ENCODE data around the gene HIVEP3. TPM values are rescaled to one million over a fixed set of nuclear protein-coding genes. Genes with fewer than 3 reads are reported as not detected.

Gene HIVEP3
- total RNA-seq, 1 donor from 2014 or later: 8.9 TPM

DNA sequence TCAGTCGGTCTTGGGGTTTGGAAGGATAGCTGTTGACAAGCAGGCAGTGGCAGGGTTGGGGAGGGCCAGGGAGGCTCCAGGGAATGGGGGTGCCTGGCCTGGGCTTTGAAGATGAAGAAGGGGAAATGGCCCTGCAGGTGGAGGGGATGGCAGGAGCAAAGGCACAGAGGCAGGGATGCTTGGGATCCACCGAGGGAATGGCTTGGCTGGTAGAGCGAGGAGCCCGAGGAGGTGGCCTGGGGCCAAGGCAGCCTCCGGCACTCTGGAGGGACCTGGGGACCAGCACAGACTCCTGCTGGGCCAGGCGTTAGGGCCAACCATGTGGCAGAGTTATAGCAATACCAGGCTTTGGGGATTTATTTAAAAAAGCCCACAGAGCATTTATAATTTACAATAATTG, 371.4 kb downstream of the HIVEP3 start:
- FAIRE-seq (no peak), DNase-seq (ENCODE audit: low read depth) (no peak)
- Mint-ChIP-seq H3K4me1 (ENCODE audit: low read depth, unreplicated experiment) (peaks cover 2% of the 10 kb centered on the region), H3K27me3 (ENCODE audit: low read depth, unreplicated experiment) (peaks cover 7% of the 10 kb centered on the region), H3K9me3 (ENCODE audit: unreplicated experiment) (peaks cover 17% of the 10 kb centered on the region), H3K4me3 (ENCODE audit: unreplicated experiment) (no peak overlapping the region), H3K36me3 (ENCODE audit: low read depth, unreplicated experiment) (peaks cover 4% of the 10 kb centered on the region), H3K27ac (ENCODE audit: unreplicated experiment) (no peak overlapping the region)
- Histone ChIP-seq H3K27ac (ENCODE audit: low read depth, low read length) (no peak overlapping the region), H3K4me1 (ENCODE audit: insufficient read depth, low read length) (no peaks in the 10 kb centered on the region), H3K27me3 (ENCODE audit: insufficient read depth, low read length) (no peaks in the 10 kb centered on the region), H3K36me3 (ENCODE audit: insufficient read depth, low read length) (no peaks in the 10 kb centered on the region), H4K20me1 (ENCODE audit: insufficient read depth, low read length) (peaks cover 28% of the 10 kb centered on the region), H3K9ac (ENCODE audit: low read length) (no peak overlapping the region), H2AFZ (ENCODE audit: low read depth, low read length) (no peak overlapping the region), H3K4me3 (ENCODE audit: insufficient read depth, low read depth, low read length) (no peak overlapping the region), H3K9me3 (ENCODE audit: insufficient read depth, low read depth, low read length) (no peaks in the 10 kb centered on the region), H3K4me2 (ENCODE audit: low read length) (no peak overlapping the region), H3K79me2 (ENCODE audit: insufficient read depth, low read length) (peaks cover 15% of the 10 kb centered on the region)
- TF ChIP-seq CTCF (IDR thresholded peaks at IDR 0.05; ENCODE audit: insufficient read depth, low read depth, low read length): no peak
- no peak for TF ChIP-seq EZH2 (IDR thresholded peaks at IDR 0.05; ENCODE audit: insufficient read depth, low read length)

- Mint-ChIP-seq H3K27me3 (ENCODE audit: low read depth, unreplicated experiment) (peaks cover 6% of the 10 kb centered on the region), H3K4me1 (ENCODE audit: low read depth, unreplicated experiment) (peaks cover 3% of the 10 kb centered on the region), H3K4me3 (ENCODE audit: unreplicated experiment) (no peak overlapping the region), H3K27ac (ENCODE audit: unreplicated experiment) (no peak overlapping the region), H3K9me3 (ENCODE audit: unreplicated experiment) (peaks cover 16% of the 10 kb centered on the region), H3K36me3 (ENCODE audit: low read depth, unreplicated experiment) (peaks cover 4% of the 10 kb centered on the region)
- Histone ChIP-seq H3K36me3 (ENCODE audit: insufficient read depth, low read length) (no peaks in the 10 kb centered on the region), H3K4me1 (ENCODE audit: insufficient read depth, low read length) (no peaks in the 10 kb centered on the region), H3K79me2 (ENCODE audit: insufficient read depth, low read length) (peaks cover 15% of the 10 kb centered on the region), H3K9ac (ENCODE audit: low read length) (no peak overlapping the region), H3K27ac (ENCODE audit: low read depth, low read length) (no peak overlapping the region), H3K4me3 (ENCODE audit: insufficient read depth, low read depth, low read length) (no peak overlapping the region), H3K9me3 (ENCODE audit: insufficient read depth, low read depth, low read length) (no peaks in the 10 kb centered on the region), H3K27me3 (ENCODE audit: insufficient read depth, low read length) (no peaks in the 10 kb centered on the region), H4K20me1 (ENCODE audit: insufficient read depth, low read length) (peaks cover 28% of the 10 kb centered on the region), H3K4me2 (ENCODE audit: low read length) (no peak overlapping the region), H2AFZ (ENCODE audit: low read depth, low read length) (no peak overlapping the region)
- TF ChIP-seq CTCF (IDR thresholded peaks at IDR 0.05; ENCODE audit: insufficient read depth, low read depth, low read length): no peak
- no peak for TF ChIP-seq EZH2 (IDR thresholded peaks at IDR 0.05; ENCODE audit: insufficient read depth, low read length)
- FAIRE-seq: no peak
- no peak for DNase-seq (ENCODE audit: low read depth)
These were observed 371.9 kb downstream of the HIVEP3 start for GRCh38 chr1:41546833-41547135.

GRCh38 chr1:41545996-41546832, 372.5 kb downstream of the HIVEP3 start:
- Mint-ChIP-seq H3K4me1 (ENCODE audit: low read depth, unreplicated experiment) (peaks cover 5% of the 10 kb centered on the region), H3K27ac (ENCODE audit: unreplicated experiment) (no peak overlapping the region), H3K9me3 (ENCODE audit: unreplicated experiment) (peaks cover 13% of the 10 kb centered on the region), H3K27me3 (ENCODE audit: low read depth, unreplicated experiment) (peaks cover 8% of the 10 kb centered on the region), H3K4me3 (ENCODE audit: unreplicated experiment) (no peak overlapping the region), H3K36me3 (ENCODE audit: low read depth, unreplicated experiment) (peaks cover 4% of the 10 kb centered on the region)
- H3K9me3 ChIP-seq (ENCODE audit: insufficient read depth, low read depth, low read length): no peaks in the 10 kb centered on the region
- H3K4me1 ChIP-seq (ENCODE audit: insufficient read depth, low read length): peaks cover 2% of the 10 kb centered on the region
- no peak overlapping the region for H3K4me2 ChIP-seq (ENCODE audit: low read length)
- no peak for FAIRE-seq
- TF ChIP-seq EZH2 (IDR thresholded peaks at IDR 0.05; ENCODE audit: insufficient read depth, low read length) (no peak), CTCF (IDR thresholded peaks at IDR 0.05; ENCODE audit: insufficient read depth, low read depth, low read length) (no peak)
- H3K4me3 ChIP-seq (ENCODE audit: insufficient read depth, low read depth, low read length): no peak overlapping the region
- no peak overlapping the region for H2AFZ ChIP-seq (ENCODE audit: low read depth, low read length)
- H3K27me3 ChIP-seq (ENCODE audit: insufficient read depth, low read length): no peaks in the 10 kb centered on the region
- no peak for DNase-seq (ENCODE audit: low read depth)
- H3K36me3 ChIP-seq (ENCODE audit: insufficient read depth, low read length): no peaks in the 10 kb centered on the region
- no peak overlapping the region for H3K27ac ChIP-seq (ENCODE audit: low read depth, low read length)
- H3K79me2 ChIP-seq (ENCODE audit: insufficient read depth, low read length): peaks cover 15% of the 10 kb centered on the region
- peaks cover 31% of the 10 kb centered on the region for H4K20me1 ChIP-seq (ENCODE audit: insufficient read depth, low read length)
- H3K9ac ChIP-seq (ENCODE audit: low read length): no peak overlapping the region

Data from astrocyte (in vitro differentiated cells and primary cell).